Measurements from ENCODE around the gene WNT8B.

- TF ChIP-seq CTCF (IDR thresholded peaks at IDR 0.05) (no peak), POLR2A (IDR thresholded peaks at IDR 0.05) (no peak)
These were observed 54.0 kb downstream of the WNT8B start for GRCh38 chr10:100516847-100517246.

Data from uterus (tissue), 2 donors.